ENCODE data around the gene GPATCH4. TPM values are rescaled to one million over a fixed set of nuclear protein-coding genes. Genes with fewer than 3 reads are reported as not detected.

GPATCH4 gene
- total and polyA plus RNA-seq, 10 of the 15 experiments (the other 5 are each of a cell fraction or from before 2014, with no cell fraction given) = 35.5 to 111 (median 73.9) TPM

DNA sequence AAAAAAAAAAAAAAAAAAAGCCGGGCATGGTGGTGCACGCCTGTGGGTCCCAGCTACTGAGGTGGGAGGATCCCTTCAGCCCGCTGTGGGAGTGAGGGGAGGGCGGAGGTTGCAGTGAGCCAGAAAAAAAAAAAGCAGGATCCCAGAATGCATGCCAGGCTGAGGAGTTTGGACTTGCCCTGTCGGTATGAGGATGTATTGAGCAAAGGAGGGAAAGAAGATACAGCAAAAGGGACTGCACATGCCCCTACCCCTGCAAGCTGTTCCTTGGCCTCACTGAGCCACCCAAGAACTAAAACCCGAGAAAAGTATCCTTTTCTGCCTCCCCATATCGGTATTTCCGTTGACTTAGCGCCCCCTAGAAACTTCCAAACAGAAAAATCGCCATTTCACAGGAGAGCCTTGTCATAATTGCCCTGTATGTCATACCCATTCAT lies 1.3 kb upstream of the GPATCH4 start (continued):
- peak; percentile 40; the same call in 1 of the 2 replicates for TF ChIP-seq YY1 (IDR thresholded peaks at IDR 0.05; ENCODE audit: low read depth, low read length)
- TF ChIP-seq, protein P1, sequence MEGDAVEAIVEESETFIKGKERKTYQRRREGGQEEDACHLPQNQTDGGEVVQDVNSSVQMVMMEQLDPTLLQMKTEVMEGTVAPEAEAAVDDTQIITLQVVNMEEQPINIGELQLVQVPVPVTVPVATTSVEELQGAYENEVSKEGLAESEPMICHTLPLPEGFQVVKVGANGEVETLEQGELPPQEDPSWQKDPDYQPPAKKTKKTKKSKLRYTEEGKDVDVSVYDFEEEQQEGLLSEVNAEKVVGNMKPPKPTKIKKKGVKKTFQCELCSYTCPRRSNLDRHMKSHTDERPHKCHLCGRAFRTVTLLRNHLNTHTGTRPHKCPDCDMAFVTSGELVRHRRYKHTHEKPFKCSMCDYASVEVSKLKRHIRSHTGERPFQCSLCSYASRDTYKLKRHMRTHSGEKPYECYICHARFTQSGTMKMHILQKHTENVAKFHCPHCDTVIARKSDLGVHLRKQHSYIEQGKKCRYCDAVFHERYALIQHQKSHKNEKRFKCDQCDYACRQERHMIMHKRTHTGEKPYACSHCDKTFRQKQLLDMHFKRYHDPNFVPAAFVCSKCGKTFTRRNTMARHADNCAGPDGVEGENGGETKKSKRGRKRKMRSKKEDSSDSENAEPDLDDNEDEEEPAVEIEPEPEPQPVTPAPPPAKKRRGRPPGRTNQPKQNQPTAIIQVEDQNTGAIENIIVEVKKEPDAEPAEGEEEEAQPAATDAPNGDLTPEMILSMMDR (IDR thresholded peaks at IDR 0.05 in 2 of 3, conservative IDR thresholded peaks at IDR 0.05 in 1 of 3; ENCODE audit: control insufficient read depth in 2 of 3, extremely low read depth in 1 of 3, insufficient read depth in 1 of 3, low read depth in 3 of 3, low read length in 3 of 3) = peak; percentile 46 to 53 (median 48); a peak in 5 of 6 replicates
- no peak for TF ChIP-seq STAT1 (conservative IDR thresholded peaks at IDR 0.05)
- no peak for TF ChIP-seq DPF2 (IDR thresholded peaks at IDR 0.05)
- 0 out of 4 replicates have a peak, but pooled peaks of 1 of the 2 experiments have one; percentile 17 for TF ChIP-seq IKZF2 (IDR thresholded peaks at IDR 0.05)
- 0 out of 2 replicates have a peak, but pooled peaks have one; percentile 21 for TF ChIP-seq EED (IDR thresholded peaks at IDR 0.05; ENCODE audit: low read depth)
- TF ChIP-seq EP300 (IDR thresholded peaks at IDR 0.05; ENCODE audit: borderline replicate concordance in 1 of 2, control insufficient read depth in 1 of 2, low read depth in 2 of 2, low read length in 2 of 2) = no peak
- TF ChIP-seq SIX5 (IDR thresholded peaks at IDR 0.05; ENCODE audit: low read depth, low read length, severe bottlenecking) = no peak
- no peak for TF ChIP-seq IRF4 (IDR thresholded peaks at IDR 0.05; ENCODE audit: low read depth, low read length)
- TF ChIP-seq, protein P2, sequence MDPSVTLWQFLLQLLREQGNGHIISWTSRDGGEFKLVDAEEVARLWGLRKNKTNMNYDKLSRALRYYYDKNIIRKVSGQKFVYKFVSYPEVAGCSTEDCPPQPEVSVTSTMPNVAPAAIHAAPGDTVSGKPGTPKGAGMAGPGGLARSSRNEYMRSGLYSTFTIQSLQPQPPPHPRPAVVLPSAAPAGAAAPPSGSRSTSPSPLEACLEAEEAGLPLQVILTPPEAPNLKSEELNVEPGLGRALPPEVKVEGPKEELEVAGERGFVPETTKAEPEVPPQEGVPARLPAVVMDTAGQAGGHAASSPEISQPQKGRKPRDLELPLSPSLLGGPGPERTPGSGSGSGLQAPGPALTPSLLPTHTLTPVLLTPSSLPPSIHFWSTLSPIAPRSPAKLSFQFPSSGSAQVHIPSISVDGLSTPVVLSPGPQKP (IDR thresholded peaks at IDR 0.05; ENCODE audit: low read depth, low read length) = peak; percentile 71; the same call in 1 of the 2 replicates
- TF ChIP-seq ZNF622 (IDR thresholded peaks at IDR 0.05) = no peak
